D341Med (cell line): ENCODE data around the gene COL28A1.
"Not testable (repeated sequence)": the region's sequence is repeated elsewhere in the genome, so short reads cannot be mapped to it uniquely, and the experiment has no call there.

Experiments
- DNase-seq: peaks from one replicate; pipeline ENCODE4 v3.0.0; 2012; ENCODE audit warnings: low spot score

The COL28A1 gene

DNA sequence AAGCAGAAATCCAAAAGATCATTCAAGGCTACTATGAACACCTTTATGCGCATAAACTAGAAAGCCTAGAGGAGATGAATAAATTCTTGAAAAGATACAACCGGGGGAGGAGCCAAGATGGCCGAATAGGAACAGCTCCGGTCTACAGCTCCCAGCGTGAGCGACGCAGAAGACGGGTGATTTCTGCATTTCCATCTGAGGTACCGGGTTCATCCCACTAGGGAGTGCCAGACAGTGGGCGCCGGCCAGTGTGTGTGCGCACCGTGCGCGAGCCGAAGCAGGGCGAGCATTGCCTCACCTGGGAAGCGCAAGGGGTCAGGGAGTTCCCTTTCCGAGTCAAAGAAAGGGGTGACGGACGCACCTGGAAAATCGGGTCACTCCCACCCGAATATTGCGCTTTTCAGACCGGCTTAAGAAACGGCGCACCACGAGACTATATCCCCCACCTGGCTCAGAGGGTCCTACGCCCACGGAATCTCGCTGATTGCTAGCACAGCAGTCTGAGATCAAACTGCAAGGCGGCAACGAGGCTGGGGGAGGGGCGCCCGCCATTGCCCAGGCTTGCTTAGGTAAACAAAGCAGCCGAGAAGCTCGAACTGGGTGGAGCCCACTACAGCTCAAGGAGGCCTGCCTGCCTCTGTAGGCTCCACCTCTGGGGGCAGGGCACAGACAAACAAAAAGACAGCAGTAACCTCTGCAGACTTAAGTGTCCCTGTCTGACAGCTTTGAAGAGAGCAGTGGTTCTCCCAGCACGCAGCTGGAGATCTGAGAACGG, 70.5 kb downstream of the COL28A1 start:
- not testable (repeated sequence) for DNase-seq

DNA sequence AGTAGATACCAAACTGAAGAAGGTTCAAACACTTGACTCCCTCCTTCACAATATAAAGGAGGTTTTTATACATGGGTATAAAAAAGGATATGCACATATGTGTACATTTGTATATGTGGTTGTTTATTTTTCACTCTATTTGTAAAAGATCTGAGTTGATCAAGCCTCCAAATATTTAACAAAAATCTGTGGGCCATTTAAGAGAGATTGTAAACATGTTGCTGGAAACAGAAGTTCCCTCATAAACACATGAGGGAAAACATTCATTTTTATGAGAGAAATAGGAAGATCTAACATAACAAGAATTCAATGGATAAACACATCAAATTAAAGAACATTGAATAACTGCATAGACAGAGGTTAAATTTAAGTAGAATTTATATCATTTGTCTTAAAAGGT, 81.7 kb downstream of the COL28A1 start:
- DNase-seq: no peak

DNA sequence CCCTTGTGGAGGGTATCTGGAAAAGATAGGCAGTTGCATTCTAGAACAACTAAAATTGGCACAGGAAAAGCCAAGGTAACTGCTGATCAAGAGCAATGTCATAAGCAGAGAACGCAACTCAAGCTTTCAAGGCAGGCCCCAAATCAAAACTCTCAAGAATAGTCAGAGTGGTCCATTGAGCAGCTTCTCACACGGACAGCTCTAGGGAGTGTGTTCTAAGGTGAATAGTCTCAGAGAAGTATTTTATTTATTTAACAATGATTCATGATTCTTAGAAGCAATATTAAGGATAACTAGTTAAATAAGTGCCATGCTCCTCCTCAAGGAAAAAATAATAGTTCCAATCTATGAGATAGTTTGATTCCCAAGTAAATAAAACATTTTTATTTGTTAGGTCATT, 83.0 kb downstream of the COL28A1 start:
- no peak for DNase-seq

DNA sequence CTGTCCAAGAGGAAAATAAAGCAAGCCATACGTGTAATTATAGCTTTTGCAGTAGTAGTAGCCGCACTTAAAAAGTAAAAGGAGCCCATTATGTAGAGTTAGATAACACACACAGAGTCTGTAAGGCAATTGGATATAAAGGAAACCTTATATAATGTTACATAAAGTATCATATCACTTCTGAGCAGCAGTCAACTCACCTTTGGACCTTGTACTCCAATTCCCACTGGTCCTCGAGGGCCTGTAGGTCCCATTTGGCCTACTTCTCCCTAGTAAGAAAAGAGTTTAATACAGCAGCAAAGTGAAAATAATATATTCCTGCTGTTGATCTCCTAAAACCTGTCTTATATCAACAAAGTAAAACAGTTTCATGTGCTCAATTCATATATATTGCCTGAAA, 83.6 kb downstream of the COL28A1 start:
- DNase-seq: no peak

DNA sequence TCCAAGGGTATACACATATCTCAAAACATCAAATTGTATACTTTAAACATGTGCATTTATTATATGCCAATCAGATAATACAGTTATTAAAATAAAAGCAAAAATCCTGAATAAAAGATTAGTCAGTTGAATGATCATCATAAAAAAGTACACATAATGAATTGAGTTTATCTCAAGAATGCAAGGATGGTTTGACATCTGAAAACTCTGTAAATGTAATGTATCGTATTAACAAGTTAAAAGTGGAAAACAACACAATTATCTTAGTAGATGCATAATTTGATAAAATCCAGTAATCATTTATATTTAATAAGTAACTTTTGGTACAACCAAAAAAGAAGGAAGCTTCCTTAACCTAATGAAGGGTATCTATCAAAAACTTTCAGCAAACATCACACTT, 86.6 kb downstream of the COL28A1 start:
- no peak for DNase-seq

DNA sequence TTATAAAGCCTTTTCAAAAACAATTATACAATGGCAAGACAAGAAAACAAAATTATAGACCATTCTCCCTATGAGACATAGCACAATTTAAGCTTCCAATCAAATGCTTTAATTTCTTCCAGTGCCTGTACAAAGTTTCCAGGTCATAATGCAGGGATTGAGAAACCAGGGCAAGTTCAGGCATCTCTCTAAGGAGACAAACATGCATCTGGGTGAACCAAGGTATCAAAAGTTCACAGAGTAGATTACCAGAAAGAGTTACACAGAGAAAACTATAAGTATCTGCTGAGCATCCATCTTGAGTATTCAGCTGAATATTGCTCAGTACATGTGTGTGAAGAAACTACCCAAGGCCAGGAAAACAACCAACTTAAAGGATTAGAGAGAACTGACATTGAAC, 89.1 kb downstream of the COL28A1 start:
- no peak for DNase-seq

DNA sequence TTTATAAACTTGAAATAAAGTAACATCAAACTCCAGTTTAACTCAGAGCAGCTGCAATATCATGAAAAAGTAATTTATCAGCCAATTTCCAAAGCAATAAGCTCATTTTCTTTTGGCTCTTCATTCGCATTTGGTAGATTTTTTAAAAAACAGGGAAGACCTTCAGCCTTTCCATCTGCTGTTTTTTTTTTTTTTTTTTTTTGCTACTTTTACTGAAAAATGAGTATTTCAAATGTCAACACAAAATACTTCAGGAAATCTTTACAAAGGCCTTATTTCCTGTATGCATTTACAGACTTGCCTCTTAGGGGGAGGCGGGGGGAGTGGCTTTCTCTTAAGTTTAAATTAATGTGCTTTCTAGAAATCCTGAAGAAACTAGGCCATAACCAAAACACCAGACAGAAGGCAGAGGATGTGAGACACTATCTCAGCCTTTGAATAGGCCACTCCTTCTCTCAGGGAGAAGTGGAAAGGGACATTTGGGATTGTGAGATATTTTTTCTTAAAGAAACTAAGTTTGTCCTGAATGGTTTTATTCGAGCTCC, 91.8 kb downstream of the COL28A1 start:
- DNase-seq: no peak

DNA sequence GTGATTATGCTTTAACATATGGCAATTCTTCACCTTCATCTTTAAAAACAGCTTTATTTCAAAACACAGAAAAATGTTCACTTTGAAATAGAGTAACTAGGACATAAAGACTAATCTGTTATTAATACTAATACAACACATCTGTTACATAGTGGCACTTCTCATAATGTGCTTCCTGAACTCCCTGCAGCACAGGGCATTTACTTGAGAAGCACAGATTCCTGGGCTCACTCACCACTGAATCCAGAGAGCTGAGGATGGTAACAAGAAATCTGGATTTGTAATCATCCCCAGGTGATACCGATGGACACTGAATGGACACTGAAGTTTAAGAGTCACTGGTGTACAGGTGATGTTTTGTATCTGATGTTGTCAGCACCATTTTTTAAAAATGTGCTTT, 96.1 kb downstream of the COL28A1 start:
- no peak for DNase-seq

DNA sequence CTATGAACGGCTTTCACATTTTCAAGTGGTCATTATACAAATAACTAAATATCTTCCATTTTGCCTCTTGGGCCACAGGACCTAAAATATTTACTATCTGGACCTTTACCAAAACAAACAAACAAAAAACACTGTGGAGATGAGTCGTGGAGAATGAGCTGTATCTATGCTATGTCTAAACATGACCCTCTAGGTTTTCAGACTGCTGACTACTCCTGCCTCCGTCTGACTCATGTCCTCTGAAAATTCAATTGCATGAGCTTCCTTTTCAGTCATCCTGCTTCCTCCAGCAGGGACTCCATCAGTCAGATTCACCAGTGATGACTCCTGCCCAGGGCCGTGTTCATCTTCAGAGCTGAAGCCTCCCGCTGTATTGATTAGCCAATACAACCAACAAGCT, 96.8 kb downstream of the COL28A1 start:
- DNase-seq: no peak

DNA sequence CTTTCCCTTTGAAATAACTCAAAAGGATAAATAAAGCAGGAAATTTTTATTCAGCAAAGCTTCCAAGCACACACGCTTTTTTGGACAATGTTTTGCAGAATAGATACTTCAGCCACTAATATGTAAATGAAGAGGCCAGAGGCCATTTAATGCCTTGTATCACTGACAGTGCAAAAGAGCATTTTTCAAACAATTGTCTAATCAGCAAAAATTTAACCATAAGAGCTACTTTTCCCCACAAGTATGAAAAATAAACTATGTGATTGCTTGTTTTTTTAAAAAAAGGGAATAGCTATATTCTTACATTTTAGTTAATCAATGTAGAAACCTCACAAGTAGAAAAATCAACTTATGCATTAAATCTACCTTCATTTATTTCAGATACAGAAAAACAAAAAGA, 99.7 kb downstream of the COL28A1 start:
- DNase-seq: no peak

DNA sequence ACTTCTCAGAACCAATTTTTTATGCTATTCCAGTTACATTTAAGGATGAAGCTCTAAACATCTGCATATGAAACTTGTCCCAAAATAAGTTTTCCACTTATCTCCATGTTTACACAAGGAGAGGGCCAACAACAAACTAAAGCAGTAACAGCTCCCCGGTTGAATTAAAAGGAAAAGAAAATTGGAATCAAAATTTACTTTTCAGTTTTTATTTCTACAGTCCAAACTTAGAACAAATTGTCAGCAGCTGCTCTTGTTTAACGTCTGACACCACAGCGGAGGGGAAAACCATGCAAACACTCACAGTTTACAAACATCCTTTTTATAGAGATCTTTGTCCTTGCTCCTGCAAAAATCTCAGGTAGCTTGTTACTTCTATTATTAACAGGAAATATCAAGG, 101.3 kb downstream of the COL28A1 start:
- DNase-seq: no peak

DNA sequence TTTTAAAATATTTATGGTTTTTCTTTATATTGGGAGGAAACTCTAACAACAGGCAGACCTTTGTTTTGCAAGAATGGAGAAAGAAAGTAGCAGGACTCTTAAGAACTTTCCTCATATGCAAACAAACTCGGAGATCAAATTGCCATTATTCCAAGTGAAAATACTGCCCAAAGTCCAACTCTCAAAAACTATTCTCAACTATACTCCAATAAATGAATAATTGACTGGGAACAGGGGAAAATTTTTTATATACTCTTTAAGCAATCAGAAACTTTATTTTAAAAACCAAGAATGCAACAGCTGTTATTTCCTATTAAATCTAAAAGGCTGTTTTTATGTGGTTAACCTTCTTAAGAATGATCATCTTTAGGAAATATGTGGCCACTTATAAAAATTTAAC, 101.9 kb downstream of the COL28A1 start:
- DNase-seq: no peak

DNA sequence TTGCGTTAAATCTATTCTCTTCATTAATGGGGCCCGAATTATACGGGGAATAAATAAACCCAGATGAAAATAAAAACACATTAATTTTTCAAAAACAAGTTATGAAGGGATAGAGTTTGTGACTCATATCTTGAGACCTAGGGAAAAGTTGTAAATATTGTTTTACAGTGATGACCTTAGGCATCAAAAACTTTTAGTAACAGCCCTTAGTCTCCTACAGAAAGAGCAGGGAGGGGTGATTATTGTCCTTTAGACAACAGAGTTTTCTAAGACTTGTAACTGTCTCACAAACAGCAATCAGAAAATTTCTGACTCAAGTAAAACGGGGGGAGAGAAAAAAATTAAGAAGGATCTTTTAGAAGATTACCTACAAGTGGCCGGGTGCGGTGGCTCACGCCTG, 102.7 kb downstream of the COL28A1 start:
- DNase-seq: no peak

DNA sequence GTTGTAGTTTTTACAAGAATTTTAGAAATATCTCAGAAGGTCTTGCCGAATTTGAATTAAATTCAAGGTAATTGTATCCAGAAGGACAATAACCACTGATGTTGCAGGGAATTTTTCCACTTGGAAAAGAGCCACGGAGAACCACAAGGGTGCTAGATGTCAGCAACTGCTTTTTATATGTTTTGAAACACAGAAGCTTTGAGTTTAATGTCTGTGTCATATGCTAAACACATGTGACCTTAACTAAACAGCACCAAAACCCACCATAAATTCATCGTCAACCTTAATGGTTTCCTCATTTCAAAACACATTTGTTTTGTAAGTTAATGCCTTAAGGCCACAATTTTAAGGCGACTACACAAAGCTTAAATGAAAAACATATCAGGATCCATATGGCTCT, 106.9 kb downstream of the COL28A1 start:
- DNase-seq: no peak

DNA sequence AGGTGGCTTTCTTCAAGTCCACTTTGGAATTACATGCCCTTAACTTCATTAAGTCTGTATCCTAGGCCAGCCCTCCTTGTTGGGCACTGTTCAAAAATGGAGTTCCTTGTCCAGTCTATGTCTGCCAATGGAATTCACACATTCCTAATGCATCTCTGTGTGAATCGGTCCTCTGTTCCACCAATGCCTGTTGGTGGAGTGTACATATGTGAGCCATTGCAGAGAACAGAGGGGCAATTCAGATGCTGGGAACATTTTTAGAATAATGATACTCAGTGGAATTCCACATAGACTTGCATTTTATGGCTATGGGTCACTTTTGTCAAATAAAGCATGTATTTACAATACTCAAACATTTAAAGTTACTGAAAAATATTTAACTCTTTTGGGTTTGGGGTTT, 108.3 kb downstream of the COL28A1 start:
- no peak for DNase-seq

DNA sequence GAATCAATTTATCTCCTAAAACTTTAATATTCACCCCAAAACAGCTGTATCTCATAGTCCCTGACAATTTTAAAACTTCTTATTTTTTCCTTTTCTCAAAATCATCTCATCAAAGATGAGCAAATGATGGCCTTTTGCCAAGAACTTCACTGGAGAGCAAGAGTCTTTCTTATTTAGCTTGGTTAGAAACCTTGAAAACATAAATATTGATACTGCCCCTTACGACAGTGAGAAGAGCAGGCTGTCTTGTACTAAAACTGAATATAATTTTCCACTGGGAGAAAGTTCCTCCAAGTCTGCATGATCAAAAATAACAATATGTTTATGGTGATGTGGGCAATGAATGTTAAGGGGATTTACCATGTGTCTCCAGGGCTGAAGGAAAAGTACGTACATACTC, 109.0 kb downstream of the COL28A1 start:
- no peak for DNase-seq

DNA sequence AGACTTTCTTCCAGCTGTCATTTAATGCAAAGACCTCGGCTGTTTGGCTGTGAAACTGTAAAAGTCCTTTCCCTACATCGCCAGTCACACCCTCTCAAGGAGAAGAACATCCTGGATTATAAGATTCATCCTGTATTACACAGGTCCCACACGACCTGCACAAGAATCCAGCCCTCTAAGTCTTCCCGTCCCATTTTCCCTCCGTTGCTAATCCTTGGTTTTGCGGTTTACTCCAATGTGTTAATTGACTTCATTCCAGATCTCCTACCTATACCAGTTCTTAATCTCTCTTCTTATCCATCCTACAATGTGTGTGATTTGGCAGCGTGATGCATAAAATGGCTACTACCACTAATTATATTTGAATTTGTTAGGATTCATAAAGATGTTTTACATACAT, 110.4 kb downstream of the COL28A1 start:
- peak; percentile 34 for DNase-seq

DNA sequence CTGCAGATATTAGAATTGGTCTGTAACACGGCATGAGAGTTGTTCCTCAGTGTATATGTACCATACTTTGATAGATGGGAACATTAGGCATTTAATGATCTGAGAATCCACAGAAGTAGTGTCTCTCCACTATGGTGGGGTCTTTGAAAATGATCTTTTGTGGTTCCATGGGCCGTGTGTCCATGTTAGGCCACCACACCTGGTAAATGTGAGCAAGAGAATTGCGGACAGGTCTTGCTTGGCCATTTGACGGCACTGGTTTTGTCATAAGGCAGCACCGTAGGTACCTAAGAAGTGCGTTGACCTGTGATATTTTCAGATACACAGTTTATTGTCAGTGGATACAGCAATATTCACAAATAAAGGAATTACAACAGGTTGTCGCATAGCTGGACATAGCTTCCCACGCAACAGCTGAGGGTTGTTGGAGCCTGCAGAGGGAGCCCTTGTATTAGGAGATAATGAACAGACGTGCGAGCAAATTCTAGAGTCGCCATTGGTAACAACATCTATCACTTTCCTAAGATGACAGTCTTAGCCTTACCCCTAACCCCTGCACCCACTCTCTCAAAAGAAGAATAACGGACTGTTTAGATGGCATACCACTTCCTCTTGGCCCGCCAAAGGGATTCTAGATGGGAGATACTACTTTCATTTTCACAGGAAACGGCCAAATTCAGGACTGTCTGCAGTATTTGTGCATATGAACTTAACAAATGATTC, 111.4 kb downstream of the COL28A1 start:
- peak; percentile 74 for DNase-seq

DNA sequence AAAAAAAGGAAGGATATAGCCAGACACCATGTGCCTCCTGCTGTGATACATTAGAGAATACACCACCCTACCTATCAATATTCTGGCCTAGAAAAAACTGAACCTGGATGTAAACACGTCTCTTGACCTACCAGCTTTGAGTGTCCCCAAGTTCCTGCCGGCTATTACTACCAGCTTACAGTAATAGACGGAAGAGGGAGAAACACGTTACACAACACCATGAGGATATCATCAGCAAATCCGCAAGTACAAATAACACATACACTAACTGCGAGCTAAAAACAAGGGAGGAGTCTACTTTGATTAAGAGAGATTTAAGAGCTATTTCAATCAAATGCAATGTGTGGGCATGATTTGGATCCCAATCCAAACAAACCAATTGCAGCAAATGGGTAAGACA, 113.0 kb downstream of the COL28A1 start:
- no peak for DNase-seq

DNA sequence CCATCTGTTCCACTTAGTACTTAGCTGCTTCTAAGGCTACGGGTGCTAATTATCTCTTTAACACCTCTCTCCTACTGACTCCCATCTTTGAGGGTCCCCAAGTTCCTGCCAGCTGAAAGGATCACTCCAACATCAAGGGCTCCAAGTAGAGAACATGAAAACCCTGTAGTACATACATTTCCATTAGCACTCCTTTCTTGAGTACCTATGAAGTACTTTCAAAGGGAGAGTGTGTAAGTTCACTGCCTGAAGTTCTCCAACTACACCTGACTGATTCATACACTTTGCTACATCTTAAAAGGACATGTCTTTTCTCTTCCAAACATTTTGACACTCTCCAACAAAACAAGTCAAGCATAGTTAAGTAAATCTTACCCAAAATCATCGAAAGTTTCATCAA, 113.8 kb downstream of the COL28A1 start:
- DNase-seq: no peak

DNA sequence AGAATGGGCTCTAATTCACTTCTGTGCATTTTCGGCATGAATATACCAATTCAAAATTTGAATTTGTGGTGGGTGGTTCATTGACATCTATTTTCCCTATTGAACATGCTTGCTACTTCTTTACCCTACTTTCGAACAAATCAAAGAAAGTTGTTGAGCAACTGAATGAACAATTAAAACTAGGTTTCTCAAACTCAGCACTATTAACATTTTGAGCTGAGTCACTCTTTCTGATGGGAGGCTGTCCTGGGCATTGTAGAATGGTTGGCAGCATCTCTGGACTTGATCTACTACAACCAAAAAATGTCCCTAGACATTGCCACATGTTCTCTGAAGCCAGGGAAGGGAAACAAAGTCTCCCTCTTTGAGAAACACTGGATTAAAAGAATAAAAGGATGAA, 116.7 kb downstream of the COL28A1 start:
- no peak for DNase-seq

DNA sequence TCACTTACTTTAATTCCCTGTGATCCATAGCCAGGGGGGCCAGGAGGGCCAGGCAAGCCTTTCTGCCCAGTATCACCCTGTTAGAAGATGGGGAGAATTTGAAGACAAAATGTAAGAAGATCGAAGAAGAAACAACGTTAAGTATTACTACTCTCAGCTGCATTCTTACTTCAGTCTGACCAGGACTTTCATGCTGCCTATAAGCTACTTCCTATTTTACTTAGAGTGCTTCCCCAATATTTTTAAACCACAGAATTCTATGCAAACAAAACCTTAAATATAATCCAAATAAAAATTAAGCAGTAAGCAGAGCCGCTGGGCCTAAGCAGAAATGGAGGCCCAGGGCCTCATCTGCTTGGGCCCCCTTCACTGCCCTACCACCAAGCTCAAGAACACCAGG, 117.8 kb downstream of the COL28A1 start:
- no peak for DNase-seq

DNA sequence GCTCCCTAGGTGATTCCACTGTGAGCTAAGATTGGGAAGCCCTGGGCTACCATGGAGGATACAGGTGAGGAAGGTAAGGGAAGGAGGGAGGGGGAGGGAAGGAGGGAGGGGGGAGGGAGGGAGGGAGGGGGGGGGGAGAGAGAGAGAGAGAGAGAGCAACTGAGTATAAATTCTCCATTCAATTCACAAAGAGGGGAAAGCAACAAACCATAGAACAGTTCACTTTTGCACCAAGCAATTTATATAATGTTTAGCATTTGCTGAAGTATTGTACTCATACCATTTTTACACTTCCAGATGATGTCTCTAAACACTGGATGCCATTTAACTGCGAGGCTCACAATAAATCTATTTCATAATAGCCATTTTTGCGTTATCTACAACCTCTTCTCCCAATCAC, 118.3 kb downstream of the COL28A1 start:
- DNase-seq: no peak
